GM19043 (cell line): ENCODE results near the gene TCEA3.
"Not testable (repeated sequence)": the region's sequence is repeated elsewhere in the genome, so short reads cannot be mapped to it uniquely, and the experiment has no call there.

Experiments used
- ATAC-seq: cut with Tn5 transposase; IDR thresholded peaks from one replicate; pipeline ENCODE4 v1.9.1; 2021; ENCODE audit warnings: low read depth; ENCODE audit not compliant: unreplicated experiment

Gene TCEA3

GRCh38 chr1:23395154-23395724 lies 29.3 kb downstream of the TCEA3 start:
- no peak for ATAC-seq

- no peak for ATAC-seq
Observed at GRCh38 chr1:23394684-23395083, 29.9 kb downstream of the TCEA3 start.

- no peak for ATAC-seq
Observed at GRCh38 chr1:23394181-23394580, 30.4 kb downstream of the TCEA3 start.

DNA sequence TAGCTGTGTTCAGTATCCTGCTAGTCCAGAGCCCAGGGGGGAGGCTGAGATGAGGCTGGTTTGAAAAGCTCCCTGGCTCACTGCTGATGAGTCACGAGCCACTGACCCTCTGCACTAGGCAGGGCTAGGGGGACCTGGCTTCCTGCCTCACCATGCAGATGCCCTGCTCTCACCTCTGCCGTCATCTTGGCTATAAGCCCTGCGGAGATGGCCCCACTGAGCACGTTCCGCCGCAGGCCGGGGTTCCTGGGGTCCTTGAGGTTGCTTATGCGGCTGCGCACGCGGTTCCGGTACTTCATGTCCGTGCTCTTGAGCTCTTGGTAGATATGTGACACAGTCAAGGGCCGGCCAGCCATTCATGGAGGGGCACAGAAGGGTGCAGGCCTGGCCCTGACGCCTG lies 30.8 kb downstream of the TCEA3 start:
- no peak for ATAC-seq

- no peak for ATAC-seq
Observed at GRCh38 chr1:23392125-23392855, 32.3 kb downstream of the TCEA3 start.

- no peak for ATAC-seq
Observed at GRCh38 chr1:23389837-23390321, 34.7 kb downstream of the TCEA3 start.

DNA sequence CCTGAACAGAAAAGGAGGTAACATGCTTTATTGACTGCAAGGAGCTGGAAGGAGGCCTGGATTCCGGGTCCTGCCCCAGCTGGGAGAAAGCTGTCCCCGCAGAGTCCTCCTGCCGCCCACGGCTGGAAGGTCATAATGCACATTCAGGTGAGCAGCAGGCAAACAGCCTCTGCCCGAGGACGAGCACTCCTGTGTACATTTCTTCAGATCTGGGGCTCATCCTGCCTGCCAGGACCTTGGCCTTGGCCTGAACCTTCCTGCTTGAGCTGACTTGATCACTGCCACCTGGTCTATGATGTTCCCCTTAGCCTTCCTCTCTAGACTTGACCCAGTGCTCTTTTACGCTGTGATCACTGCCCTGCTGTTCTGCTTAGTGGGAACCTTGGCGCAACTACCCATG lies 37.1 kb downstream of the TCEA3 start:
- no peak for ATAC-seq

- ATAC-seq = no peak
Observed at GRCh38 chr1:23385119-23385621, 39.4 kb downstream of the TCEA3 start.

DNA sequence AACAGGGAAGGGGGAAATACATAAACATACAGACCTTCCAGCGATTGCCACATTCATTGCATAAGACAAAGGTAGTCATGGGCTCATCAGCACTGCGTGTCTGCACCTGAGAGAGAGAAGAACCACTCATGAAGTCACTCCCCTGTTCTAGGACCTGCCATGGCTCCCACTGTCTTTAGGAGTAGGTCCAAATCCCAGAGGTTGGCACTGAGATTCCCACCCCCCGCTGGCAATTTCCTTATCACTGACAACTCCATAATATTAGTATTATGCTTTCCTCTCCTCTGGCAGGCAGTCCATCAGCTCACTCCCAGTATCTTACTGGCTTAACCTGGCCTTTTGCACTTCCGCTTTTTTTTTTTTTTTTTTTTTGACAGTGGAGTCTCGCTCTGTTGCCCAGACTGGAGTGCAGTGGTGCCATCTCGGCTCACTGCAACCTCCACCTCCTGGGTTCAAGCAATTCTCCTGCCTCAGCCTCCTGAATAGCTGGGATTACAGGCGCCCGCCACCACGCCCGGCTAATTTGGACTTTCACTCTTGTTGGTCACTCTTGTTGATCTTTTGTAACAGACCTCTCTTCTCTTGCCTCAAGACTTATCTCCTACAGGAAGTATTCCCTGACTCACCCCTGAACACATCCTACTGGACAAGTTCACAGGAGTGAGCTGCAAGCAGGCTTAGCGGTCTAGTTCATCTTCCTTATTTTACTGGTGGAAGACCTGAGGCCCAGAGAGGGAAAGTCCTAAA lies 40.1 kb downstream of the TCEA3 start:
- ATAC-seq = no peak

DNA sequence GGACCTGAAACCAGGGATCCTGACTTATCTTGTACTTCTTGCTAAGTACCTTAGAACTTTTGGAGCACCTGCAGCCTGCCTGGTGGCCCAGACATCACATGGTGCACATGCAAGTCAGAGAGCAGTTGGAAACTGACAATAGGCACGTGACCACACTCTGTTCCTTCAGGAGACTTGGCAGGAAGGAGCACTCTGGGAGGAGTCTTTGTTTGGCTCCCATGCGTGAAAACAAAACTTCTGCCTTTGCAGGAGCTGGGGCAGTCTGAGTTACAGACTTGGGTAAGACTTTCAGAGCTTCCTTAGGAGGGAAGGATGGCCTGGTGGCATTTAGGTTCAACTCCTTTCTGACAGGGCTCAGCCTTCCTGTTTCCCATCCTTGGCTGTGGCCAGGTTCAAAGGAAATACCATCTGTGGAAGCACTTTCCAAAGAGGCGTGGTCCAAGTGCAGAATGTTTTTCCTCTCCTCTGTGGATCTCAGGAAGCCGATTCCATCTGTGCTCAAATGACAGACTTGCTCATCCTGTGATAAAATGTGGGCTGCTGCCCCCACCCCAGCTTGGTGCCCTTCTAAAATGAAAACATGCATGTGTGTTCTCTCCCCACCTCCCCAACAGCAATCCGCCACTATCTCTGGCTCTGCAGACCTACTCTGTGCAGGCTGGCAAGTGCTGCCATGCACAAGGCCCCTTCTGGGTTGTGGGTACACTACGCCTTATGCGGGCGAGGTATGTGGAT lies 40.8 kb downstream of the TCEA3 start:
- ATAC-seq = no peak

DNA sequence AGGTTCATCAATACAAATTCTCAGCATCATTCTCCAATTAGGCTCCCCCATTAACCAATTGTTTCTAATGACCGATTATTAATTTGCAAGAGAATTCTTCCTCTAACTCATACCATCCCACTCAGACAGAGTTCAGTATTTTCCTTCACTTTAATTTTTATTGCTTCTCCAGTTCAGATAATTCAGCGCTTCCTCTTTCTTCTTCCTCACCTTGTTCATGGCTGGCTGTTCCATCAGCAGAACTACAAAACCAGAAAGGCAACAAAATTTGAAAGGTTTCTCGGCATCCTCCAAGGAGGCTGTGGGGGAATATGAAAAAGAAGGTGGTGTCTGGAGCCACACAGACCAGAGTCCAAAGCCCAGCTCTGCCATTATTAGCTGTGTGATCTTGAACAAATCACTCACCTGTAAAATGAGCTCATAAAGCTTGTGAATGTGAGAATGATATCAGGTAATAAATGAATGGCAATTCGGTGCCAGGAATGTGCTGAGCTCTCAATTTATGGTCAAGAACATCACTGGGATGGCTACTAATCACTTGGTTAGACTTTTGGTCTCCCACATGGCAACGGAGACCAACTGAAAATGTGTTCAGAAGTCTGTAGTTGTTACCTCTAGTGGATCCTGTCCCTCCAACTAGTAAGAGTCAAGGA lies 43.2 kb downstream of the TCEA3 start:
- ATAC-seq = no peak

DNA sequence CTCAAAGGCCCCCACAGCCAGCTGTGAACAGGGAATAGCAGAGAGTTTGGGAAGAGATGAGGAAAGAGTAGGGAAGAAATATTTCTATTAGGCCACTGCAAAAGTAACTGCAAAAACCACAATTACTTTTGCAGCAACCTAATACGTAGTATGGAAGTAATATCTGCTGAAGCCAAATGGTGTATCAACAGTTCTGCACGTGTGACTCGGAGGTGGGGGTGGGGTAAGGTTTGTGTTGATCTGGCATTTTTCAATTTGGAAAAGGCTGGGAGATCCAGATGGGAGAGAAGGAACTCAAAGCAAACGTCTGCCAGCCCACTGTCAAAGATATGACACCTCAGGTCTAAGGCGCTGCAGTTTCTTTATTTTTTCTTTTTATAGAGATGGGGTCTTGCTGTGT lies 43.8 kb downstream of the TCEA3 start:
- no peak for ATAC-seq

DNA sequence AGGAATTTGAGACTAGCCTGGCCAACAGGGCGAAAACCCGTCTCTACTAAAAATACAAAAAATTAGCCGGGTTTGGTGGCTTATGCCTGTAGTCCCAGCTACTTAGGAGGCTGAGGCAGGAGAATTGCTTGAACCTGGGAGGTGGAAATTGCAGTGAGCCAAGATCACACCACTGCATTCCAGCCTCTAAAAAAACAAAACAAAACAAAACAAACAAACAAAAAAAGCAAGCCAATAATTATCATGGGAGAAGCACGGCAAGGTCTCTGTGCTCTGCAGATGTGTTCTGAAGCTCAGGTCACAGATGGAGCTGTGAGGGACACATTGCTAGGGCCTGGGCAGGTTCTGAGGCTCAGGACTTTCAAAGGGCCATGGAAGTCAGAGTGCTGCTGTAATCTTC lies 44.3 kb downstream of the TCEA3 start:
- not testable (repeated sequence) for ATAC-seq

- ATAC-seq = no peak
Observed at GRCh38 chr1:23376890-23377811, 47.4 kb downstream of the TCEA3 start.

- not testable (repeated sequence) for ATAC-seq
Observed at GRCh38 chr1:23374079-23374735, 50.3 kb downstream of the TCEA3 start.

DNA sequence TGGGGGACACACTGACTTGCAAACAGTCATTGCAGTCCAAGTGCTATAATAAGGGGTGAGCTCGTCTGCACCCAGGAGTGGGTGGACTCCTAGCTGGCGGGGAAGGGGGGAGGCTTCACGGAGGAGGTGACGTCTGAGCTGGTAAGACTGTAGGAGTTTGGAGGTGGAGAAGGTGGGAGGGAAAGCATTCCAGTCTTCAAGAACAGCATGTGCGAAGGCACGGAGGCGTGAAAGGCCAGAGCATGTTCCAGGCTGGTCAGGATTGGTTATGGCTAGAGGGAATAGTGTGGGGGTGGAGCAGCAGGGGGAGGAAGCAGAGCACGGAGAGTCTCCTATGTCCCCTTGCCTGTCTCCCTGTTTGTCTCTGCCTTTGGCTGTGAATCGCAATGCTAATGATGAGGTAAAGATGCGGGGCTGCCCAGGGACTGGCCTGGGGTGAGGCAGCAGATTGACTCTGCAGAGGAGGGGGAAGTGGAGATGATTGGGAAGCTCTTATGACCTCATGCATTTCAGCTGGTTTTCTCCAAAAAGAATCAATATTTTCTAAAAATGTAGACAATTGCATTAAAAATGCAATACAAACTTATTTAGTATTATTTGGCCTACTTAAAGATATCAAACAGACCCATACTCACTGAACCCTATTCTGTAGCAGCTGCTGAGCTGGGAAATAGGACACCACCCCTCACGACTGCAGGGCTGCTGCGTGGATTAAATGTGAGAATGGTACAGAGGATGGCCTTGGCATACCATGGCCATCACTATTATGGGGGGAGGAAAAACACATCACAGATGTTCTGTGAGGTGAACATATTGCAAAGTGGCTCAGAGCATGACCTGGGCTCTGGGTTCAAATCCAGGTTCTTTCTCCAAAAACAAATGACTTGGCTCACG lies 52.3 kb downstream of the TCEA3 start:
- no peak for ATAC-seq

GRCh38 chr1:23370709-23371584 lies 53.6 kb downstream of the TCEA3 start:
- no peak for ATAC-seq
